Left cardiac atrium (tissue), 4 donors: ENCODE measurements around the gene CPLX3. TPM values are rescaled to one million over a fixed set of nuclear protein-coding genes. Genes with fewer than 3 reads are reported as not detected.

Experiments
- ATAC-seq, 2 donors: fragments of 200-7000 bp; cut with Tn5 transposase; one replicate each; pipeline ENCODE4 v1.9.1; 2020; ENCODE audit warnings: mild to moderate bottlenecking in 2 of 2, moderate library complexity in 2 of 2
- DNase-seq: peaks from one replicate; pipeline ENCODE4 v3.0.0-alpha.2; 2020
- intact Hi-C, 2 donors: fragments of 100-400 bp; cut with DNase I; formaldehyde crosslinking; loops; one replicate each; pipeline versions ENCODE4 v1.14.1 to v1.15.1; 2022 to 2023
- total RNA-seq, 2 donors: library from RNA; stranded (reverse); fragmentation: NEBNext Ultra II Directional; extraction: Animal tissue kit (Norgen Biotek cat#: 25700); gene quantifications; one replicate each; pipeline ENCODE4 v1.2.1, GENCODE V29; 2021
- donor health status: DM: no; HTN: yes; CAD: no.
- donor health status: DM: no; HTN: yes; CAD: no; lungs with severe emphysema.
- donor health status: DM: yes; HTN: yes; CAD: no.
- donor health status: Dilated cardiomyopathy.

CPLX3 gene
- total RNA-seq, 2 donors from 2014 or later: 11.0 to 24.5 TPM

DNA sequence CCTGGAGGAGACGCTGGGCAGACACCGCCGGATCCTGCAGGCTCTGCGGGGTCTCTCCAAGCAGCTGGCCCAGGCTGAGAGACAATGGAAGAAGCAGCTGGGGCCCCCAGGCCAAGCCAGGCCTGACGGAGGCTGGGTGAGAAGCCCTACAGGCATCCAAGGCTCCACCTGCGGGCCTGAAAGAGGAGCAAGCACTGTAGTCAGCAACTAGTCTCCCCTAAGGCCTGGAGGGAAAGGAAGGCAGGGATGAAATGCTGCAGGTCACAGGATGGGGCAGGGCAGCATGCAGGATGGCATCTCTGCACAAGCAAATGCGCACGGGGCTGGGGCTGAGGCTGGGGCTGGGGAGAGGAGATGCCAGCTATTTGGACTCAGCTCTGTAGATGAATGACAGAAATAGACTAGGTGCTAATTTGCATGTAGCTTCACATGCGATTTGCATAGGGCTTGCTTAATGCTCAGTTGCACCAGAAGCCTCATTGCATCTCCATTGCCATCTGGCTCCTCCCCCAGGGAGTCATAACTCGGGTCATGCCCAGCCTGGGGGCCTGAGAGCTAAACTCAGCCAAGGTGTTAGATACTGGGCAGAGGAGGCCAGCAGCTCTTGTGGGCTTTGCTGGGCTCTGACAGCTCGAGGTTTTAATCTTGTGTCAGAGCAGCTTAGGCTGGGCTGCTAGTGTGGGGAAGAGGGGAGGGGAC, 5.2 kb upstream of the CPLX3 start:
- DNase-seq (no peak), ATAC-seq (peak; percentile 34 to 54)
- intact Hi-C loops: no loop called here

DNA sequence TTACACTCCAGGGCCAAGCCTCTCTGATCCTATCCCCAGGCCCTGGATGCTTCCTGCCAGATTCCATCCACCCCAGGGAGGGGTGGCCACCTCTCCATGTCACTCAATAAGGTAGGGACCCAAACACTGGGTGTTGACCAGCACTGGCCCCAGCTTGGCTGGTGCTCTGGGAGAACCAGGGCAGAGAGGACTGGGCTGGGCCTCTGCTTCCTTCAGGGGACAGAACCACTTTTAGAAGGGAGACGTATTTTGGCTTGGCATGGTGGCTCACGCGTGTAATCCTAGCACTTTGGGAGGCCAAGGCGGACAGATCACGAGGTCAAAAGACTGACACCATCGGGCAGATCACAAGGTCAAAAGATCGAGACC, 4.7 kb upstream of the CPLX3 start:
- no peak for ATAC-seq
- no peak for DNase-seq
- intact Hi-C loops: no loop called here

DNA sequence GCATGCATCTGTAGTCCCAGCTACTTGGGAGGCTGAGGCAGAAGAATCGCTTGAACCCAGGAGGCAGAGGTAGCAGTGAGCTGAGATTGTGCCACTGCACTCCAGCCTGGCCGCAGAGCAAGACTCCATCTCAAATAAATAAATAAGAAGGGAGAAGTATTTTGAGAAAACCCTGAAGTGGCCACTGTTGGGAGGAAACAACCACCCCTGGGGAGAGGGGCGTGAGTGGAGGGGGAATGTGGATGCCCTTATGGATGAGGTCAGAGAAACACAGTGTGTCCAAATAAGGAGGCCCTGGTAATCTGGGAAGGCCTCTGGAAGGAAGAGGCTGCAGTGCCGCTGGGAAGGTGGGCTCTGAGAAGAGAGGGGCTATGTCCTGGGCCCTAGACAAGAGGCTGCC, 4.2 kb upstream of the CPLX3 start:
- ATAC-seq (no peak), DNase-seq (no peak)
- intact Hi-C loops: no loop called here

DNA sequence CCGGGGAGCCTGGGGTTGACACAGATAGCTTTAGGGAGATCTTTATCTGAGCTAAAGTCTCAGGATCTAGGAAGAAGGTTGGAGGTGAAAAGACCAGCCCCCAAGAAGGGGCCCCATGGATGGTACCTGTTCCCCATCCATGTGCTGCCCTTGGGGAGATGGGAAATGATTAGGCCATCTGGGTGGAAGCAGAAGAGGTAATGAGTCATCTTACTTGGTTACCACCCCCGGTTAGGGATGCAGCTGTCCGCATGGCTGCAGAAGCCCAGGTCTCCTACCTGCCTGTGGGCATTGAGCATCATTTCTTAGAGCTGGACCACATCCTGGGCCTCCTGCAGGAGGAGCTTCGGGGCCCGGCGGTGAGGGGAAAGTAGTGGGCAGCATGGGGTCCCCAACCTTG, 3.1 kb upstream of the CPLX3 start:
- intact Hi-C loops: no loop called here
- ATAC-seq (no peak), DNase-seq (no peak)

DNA sequence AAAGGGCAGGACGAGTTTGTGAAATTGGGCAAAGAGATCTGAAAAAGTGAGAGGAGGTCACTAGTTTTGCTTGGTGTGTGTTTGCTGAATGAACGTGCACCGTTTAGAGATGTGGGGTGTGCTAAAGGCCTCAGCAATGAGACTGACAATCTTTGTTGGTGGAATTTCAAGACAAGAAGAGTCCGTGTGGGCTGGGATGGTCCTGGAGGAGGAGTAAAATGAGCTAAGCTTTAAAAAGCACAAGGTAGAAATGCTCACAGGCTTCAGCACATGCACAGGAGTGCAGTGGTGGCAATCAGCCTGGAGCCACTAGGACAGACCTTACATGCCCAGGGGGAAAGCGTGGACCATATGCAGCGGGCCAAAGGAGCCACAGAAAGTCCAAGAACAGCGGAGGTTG, 1.5 kb upstream of the CPLX3 start:
- DNase-seq: no peak
- intact Hi-C loops: no loop called here
- ATAC-seq: no peak

DNA sequence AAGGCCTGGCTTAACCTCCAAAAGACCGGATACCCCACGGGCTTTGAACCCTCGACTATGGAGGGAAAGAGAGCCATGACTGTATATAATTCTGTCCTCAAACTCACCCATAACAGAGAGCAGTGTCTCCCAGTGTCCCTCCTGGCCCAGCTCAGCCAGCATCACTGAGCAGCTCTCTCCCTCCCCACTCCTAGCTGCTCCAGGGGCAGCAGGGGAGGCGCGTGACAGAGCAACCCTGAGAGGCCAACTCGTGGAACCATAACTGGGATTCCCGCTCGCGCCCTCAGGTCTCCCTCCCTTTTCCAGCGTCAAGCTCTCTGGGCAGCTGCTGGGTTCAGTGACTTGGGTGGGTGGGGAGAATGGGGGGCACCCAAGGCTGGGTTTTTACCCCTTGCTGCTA, 561 bp upstream of the CPLX3 start:
- peak in 1 of 2 donors; percentile 3 for ATAC-seq
- no peak for DNase-seq
- intact Hi-C loops: no loop called here

DNA sequence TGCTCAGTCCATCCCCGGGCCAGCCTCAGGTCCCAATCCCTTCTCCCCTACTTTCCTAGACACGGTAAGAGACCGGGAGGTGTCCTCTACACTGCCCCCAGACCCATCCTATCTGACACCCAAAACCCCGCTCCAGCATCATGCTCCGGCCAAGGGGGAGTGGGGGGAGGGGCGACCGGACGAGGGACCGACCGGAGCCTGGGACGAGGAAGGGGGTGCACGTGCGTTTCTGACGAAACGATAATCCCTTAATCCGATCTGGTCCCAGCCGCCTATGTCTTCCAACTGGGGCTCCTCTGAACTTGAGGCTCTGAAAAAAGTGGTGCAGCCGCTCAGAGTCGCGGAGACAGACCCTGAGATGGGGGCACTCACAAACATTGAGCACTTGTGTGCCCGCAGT, 494 bp downstream of the CPLX3 start:
- intact Hi-C loops: no loop called here
- ATAC-seq (no peak), DNase-seq (no peak)

DNA sequence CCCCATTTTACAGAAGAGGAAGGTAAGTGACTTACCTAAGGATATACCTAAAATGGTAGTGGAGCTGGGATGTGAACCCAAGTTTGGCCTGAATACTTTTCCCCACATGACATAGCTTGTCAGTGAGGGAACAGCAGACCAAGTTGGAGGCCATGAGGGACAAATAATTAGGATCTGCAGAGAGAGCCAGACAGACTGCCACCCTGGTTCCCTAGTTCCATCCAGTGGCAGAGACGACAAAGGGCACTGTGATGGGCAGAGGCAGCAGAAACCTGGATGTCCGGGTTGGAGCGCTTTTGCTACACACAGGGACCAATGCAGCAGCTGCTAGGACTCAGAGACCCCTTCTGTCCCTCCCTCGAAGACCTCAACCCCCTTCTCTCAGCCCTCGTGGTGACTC, 1.2 kb downstream of the CPLX3 start:
- intact Hi-C loops: no loop called here
- DNase-seq (no peak), ATAC-seq (no peak)

DNA sequence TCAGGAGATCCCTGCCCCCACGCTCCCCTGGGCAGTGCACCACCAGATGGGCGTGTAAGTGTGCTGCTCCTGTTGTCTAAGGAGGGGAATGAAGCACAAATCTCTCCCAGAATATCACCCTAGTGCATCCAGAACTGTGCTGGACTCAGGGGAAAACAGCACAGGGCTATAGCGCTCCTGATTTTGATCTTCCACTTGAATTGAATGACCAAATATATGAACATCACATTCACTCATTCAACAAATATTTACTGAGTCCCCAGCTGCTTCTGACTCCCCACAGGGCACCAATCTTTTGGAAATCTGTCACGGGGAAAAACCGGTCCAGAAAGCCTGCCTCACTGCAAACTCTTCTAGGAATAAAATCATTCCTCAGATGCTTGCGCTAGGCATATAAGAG, 2.4 kb downstream of the CPLX3 start:
- ATAC-seq (no peak), DNase-seq (no peak)
- intact Hi-C loops: no loop called here

DNA sequence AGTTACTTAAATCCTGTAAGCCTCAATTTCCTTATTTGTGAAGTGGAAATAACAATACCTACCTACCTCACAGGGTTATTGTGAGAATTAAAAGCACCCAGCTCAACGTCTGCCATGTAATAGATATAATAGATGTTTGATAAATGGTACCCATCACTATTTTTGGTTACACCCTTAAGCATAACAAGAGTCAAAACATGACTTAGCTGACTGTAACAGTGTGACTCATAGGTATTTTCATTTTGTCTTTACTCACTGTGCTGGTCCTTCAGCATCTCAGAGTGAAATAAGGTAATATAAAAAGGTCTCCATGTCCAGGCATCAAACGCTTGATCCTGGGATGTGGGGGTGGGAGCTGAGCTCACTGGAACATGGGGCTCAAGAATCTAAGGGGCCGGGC, 3.1 kb downstream of the CPLX3 start:
- intact Hi-C loops: no loop called here
- DNase-seq: no peak
- ATAC-seq: no peak

DNA sequence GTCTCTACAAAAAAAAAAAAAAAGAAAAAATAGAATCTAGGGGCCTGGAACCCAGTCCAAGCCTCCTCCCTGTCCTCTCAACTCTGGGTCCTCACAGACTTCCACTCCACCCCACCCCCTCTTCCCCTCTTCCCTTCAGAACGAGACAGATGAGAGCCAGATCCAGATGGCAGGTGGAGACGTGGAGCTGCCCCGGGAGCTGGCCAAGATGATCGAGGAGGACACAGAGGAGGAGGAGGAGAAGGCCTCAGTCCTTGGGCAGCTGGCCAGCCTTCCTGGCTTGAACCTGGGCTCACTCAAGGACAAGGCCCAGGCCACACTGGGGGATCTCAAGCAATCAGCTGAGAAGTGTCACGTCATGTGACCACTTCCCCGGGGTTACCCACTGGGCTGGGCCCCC, 3.6 kb downstream of the CPLX3 start:
- DNase-seq (no peak), ATAC-seq (no peak)
- intact Hi-C loops: loop anchor here in 1 of 2 donors (10.0 kb wide), 2 partner anchors 45 to 75 kb away; partner anchors contain the start of genes CSK and FAM219B

DNA sequence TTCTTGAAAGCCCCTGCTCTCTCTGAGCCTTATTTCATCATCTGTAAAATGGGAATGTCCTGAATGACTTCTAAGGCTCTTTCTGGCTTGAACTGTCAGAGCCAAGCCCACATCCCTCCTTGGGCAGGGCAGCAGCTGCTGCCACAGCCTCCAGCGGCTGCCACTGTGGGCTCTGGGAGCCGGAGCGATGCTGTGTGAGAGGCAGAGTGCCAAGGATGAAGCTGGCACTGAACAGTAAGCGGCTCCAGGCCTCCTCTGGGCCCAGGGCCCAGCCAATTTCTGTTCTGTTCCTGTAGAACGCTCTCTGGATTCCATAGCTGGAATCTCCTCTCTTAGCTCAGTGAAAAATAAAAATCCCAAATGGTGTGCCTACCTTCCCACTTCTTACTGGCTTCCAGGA, 4.4 kb downstream of the CPLX3 start:
- intact Hi-C loops: loop anchor here in 1 of 2 donors (10.0 kb wide), 2 partner anchors 46 to 74 kb away; partner anchors contain the start of genes CSK and FAM219B
- DNase-seq: no peak
- peak; percentile 60 to 79 for ATAC-seq

DNA sequence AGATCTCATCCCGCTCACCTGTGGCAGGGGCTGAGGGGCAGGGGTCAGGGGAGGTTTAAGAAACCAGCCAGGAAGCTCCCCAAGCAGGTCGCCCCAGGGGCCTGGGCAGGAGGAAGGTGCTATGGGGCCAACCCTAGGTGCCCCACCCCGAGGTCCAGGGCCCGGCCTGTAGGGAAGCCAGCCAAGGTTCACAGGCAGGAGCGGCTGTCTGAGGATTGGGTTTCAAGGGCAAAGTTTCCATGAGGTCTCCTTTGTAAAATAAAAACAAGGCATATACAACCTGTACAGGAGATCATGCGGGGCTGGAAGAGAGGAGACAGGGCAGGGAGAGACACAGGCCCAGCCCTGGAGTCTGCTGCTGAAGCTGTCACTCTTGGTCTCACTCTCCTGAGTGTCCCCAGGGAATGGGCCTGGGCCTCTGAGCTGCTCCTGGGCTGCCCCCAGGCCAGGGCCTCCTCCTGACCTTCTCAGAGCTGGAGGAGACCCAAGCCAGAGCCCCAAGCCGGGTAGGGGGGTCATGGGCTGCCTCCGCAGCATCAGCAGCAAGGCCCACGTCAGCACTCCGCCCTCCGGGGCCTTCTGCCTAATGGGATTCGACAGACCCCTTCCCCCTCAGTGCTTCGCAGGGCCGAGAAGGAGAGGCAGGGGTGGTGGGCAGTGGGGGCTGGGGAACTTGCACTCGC, 5.5 kb downstream of the CPLX3 start:
- DNase-seq: no peak
- intact Hi-C loops: loop anchor here in 1 of 2 donors (10.0 kb wide), 2 partner anchors 47 to 73 kb away; partner anchors contain the start of genes CSK and FAM219B
- no peak for ATAC-seq

DNA sequence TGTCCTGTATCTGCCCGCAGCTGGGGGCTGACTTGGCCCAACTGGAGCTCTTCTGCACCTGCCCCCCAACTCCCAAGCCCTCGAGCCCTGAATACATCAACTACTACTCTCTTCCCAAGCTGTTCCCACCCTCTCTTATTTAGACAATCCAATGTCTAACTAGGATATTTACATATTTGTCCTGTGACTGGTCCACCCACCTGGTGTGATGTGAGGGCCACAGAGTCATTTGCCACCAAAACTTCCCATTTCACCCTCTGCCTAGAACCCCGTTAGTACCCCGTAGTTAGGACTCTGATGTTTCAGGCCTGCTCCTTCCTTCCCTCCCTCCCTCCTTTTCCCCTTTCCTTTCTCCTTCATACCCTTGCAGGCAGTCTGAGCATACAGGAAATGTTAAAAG, 6.4 kb downstream of the CPLX3 start:
- intact Hi-C loops: loop anchor here in 1 of 2 donors (10.0 kb wide), 2 partner anchors 48 to 72 kb away; partner anchors contain the start of genes CSK and FAM219B
- ATAC-seq (no peak), DNase-seq (no peak)

DNA sequence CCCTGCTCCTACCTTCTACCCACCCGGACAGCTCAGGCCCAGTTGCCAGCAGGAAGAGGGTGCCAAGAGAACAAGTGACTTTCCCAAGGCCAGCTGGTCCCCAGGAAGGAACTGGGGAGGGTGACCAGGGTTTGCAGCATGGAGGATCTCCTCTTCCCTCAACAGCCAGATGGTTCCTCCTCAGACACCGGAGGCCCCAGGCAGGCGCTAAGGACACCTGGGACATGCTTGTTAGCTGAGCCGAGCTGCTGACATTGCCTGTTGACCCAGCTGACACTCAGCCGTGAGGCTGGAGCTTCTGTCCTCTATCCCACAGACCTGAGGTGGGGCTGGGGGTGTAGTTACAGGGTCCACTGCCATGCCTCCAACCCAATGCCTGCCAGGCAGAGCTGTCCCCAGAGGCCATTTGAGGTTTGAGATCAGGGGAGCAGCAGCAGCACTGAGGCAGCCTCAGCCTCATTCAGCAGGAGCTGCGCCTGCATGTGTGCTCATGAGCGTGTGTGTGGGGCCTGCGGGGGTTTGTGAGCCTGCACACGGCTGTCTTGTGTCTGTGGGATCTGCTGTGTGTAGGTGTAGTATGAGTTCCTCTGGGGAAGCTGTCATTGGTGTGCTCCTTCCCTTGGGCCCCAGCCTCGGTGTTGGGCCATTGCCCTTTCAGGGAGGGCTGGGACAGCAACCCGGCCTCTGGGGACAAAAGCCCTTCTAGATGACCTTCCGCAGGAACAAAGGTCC, 7.1 kb downstream of the CPLX3 start:
- ATAC-seq: no peak
- no peak for DNase-seq
- intact Hi-C loops: loop anchor here (2.0 to 10.0 kb wide), 3 partner anchors 49 to 71 kb away; partner anchors contain the start of genes CSK (in 1 of the 2) and FAM219B (in 1 of the 2)

DNA sequence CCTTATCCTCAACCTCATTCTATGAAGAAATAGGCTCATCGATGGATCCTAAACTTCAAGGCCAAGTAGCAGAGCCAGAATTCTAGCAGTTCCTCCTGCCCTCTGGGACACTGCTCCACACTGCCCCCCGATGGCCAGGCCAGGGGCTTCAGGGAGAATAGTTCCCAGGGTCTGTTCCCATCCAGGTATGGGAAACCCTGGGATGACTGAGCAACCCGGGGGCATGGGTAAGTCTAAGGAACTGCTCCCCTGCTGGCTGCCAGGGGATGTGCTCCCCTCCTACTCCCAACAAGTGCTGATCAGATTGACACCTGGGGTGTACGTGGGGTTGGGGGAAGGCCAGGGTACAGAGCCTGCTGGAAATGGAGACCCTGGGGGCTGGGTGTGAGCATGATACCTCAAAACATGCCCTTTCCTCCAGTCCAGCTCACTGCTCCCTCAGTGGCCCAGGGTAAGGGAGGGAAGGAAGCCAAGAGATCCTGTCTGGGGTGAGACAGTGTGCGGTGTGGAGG, 8.9 kb downstream of the CPLX3 start:
- ATAC-seq (peak in 1 of 2 donors; percentile 10), DNase-seq (peak; percentile 63)
- intact Hi-C loops: loop anchor here (2.0 to 10.0 kb wide), 3 partner anchors 51 to 69 kb away; partner anchors contain the start of genes CSK (in 1 of the 2) and FAM219B (in 1 of the 2)

DNA sequence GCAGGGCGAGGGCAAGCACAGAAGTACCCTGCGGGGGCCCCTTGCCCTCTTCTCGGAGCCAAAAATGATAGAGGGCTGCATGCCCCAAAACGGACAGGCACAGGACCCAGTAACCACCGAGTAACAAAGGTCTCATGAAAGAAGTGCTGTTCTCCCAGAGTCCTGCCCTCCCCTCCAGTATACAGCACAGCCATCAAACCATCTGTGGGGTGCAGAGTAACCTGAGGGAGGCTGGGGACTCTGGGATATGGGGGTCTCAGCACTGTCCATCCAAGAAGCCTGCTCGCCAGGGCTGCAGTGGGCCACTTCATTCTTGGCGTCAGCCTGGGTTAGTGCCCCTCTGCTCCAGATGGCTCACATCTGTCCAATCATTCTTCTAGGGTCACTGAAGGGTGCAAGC, 10.4 kb downstream of the CPLX3 start:
- DNase-seq (no peak), ATAC-seq (no peak)
- intact Hi-C loops: loop anchor here in 1 of 2 donors (10.0 kb wide), 2 partner anchors 52 to 68 kb away; partner anchors contain the start of genes CSK and FAM219B

DNA sequence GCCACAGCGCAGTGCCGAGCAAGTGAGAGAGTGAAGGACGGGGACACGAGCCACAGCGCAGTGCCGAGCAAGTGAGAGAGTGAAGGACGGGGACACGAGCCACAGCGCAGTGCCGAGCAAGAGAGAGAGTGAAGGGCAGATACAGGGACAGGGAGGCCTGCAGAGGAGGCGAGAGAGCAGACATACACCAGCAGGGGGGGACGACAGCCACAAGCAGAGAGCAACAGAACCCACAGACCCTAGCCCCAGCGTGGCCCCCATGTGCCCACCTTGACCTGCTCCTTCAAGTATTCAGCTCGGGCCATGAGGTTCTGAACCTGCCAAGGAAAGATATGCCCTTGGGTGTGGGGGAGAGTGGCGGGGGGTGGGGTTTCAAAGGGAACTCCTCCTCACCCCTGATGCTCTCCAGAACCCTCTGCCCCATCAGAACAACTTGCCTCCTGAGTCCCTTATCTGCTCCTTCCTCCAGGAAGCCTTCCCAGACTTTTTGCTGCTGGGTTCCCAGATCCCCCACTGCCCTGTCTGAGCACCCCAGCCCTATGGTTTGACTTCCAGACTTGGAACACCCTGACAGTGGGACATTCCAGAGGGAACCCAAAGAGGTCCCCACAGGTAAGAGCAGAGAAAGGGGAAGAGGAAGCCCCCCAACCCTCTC, 11.2 kb downstream of the CPLX3 start:
- ATAC-seq (no peak), DNase-seq (no peak)
- intact Hi-C loops: loop anchor here in 1 of 2 donors (10.0 kb wide), 2 partner anchors 53 to 67 kb away; partner anchors contain the start of genes CSK and FAM219B

DNA sequence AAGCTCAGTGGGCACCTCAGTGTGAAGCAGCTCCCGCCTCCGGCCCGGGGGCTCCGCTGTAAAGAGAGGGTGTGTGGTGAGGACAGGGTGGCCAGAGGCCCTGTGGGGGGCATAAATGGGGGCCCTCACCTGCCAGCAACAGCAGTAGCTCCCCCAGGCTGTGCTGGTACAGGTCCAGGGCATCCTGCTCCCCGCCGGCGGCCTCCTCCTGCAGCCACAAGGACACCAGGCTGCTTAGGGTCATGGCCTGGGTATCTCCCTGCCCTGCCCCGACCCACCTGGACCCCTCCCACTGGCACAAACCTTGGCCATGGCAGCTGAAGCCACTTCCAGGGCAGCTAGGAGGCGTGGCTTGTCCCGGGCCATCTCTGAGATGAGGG, 11.7 kb downstream of the CPLX3 start:
- DNase-seq: no peak
- intact Hi-C loops: loop anchor here in 1 of 2 donors (10.0 kb wide), 2 partner anchors 53 to 67 kb away; partner anchors contain the start of genes CSK and FAM219B
- no peak for ATAC-seq
